HS-27A (cell line): Measurements from ENCODE around the gene PARD3B.

Source experiments
- DNase-seq: peaks from one replicate; pipeline ENCODE4 v3.0.0-alpha.2; 2012; ENCODE audit warnings: low read depth, missing footprints

Gene PARD3B

DNA sequence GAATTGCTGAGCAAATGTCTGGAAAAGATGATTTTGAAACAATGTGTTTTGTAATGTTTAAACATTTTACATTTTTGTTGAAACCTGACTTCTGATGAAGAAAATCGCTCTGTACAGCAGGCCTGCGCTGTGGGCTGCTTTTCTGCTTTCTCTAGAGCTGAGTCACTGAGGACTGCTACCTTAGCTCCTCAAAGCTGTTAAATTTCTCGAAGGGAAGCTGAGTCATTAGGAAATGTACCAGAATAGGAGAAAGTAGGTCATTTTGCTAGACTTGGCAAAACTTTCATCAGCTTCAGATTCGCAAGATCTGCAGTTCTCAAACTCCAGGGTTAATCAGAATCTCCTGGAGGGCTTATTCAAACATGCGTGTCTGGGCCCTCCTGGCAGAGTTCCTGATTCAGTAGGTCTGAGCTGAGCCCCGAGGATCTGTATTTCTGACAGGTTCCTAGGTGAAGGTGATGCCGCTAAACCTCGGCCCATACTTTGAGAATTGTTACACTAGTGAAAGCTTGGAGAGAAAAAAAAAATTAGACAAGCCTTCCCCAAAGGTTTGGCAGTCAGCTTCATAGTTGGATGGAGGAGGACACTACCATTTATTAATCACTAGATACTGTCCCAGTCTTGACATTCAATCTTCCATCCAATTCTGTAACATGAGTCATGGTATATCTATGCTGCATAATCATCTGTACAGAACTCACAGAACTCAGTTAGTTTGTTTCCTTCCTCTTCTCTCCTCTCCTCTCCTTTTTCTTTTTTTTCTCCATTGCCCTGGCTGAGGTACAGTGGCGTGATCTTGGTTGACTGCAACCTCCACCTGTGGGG, 297.6 kb downstream of the PARD3B start:
- DNase-seq, result peak; percentile 46

DNA sequence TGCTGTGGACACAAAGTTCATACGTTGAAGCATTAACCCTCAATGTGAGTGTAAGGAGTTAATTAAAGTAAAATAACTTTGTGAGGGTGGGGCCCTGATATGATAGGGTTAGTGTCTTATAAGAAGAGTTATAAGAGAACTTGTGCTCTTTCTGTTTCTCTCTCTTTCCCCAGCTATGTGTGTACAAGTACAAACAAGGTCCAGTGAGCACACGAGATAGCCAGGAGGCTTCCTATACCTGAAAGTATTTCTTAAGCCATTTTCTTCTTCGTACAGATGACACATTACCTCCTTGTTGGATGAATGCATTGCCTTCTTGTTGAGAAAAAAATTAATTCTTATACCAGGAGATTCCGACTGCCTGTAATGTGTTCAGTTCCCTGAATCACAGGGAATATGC, 301.2 kb downstream of the PARD3B start:
- no peak for DNase-seq

DNA sequence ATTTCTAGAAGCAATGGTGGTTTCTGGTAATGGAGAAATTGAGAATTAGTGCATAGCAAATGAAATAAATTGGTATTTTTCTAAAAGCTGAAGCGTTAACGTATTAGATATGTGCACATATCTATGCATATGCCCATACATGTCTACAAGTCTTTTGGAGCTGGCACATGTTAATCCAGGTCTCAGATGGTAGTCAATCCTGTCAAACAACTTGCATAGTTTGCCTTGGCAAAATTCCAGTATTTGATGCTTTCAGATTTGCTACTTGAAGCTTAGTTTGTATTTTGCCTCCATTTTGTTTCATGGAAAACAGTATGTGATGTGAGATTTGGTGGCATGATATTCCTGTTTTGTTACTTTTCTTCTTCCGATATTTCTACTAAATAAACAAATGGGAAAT, 304.6 kb downstream of the PARD3B start:
- no peak for DNase-seq

DNA sequence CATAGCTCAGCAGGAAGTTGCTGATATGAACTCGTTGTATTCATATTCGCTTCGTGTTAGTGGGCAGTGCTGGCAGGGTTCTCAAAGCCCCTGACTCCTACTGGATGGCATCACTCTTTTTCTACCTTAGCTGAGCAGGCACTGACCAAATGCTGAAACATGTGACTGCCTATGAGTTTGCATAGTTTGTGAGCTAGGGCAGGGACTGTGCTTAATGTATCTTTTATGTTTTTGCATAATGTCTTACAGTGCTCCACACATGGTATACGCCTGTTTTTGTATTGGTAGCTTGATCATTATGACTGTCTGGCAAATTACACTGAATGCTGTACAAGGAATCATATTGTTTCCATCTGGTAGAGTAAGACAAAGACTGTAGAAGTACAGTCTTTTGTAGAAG, 305.3 kb downstream of the PARD3B start:
- DNase-seq, result no peak

DNA sequence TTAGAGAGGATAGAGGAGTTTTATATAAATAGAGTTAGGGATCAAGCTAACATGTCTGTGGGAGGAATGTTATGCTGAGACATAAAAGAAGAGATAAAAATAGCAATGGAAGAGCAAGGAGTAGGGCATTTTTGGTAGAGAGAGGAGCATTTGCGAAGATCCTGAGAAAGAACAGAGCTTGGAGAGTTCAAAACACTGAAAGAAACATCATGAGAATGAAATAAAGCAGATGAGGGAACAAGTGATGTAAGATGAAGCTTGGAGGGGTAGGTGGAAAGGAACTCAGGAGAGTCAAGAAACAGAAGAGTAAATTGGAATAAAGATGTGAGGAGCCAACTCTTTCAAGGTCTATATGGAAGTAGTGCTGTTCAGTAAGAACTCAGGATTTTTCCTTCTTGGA, 308.6 kb downstream of the PARD3B start:
- no peak for DNase-seq

DNA sequence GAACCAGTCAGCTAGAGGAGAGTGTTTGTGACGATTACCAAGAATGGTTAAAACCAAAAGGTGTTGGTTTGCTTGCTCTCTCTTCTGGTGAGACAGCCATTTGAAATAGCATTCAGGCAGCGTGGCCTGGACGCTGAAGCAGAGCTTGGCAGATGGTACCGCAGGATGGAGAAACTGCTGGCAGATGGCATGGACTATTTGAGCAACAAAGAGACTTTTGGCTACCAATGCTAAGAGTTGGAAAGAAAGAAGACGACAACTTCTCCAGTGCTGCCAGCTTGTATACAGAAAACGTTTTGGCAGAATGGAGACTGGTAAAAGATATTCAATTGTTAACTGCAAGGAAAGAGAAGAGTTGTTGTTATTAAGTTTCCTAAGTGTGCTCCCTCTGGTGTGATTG, 315.0 kb downstream of the PARD3B start:
- no peak for DNase-seq

DNA sequence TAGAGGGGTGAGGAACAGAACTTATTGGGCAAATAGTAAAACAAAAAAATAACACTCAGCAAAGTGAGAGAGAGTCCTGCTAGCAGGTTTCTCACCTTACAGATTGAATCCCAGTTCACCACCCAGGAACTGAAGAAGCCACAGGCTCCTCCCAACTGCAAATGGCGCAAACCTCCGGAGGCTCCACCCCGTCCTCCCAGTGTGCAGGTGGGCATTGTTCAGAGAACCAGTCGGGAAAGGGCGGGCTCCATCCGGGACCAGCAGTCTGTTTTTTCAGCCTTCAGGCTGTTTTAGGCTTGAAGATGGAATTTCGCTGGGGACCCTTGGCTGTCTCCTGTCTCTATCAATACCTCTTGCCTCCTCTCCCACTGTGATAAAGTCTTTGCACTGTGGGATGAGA, 317.5 kb downstream of the PARD3B start:
- DNase-seq, result no peak

DNA sequence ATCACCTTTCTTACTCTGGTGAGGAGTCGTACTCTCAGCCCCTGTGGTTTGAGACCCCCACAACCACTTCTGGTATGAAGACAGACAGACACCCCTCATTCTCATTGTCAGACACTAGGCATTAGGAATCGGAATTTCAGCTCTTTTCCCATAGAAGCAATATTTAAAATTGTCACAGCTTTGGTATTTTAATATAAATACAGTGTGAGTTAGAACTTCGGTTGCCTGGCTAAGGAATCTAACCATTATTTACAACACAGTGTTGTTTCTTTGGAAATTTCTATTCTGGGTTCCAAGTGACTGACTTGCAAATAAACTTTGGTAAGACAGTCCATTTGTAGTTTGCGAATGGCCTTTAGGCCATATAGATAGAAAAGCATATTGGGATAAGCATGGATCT, 318.1 kb downstream of the PARD3B start:
- DNase-seq, result no peak

DNA sequence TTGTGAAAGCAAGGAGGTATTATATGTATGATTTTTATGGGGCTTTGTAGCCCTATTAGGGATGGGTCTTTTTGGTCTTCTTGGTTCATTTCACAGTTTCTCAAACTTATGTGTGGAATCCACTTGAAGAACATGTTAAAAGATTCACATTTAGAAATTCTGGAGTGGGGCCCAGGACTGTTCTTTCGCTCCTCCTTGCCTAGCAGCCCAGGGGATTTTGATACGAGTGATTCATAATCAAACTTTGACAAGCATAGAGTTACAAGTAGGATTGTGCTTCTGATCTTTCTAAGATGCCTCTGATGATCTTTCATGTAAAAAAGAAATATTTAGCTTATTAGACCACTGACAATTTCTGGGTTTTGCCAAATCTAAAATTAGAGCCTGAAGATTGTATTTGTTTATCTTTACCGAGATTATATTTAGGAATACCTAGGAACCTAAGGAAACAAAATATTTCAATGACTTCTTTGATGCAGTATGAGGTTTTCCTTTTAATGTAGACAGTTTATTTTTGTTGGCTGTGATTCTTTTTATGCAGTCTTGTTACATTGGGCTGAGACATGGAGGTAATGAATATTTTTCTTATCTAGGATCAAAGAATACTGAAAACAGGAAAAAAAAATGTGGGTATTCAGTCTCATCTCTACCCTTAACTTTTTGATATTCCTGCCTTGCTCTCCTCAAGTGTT, 324.0 kb downstream of the PARD3B start:
- DNase-seq, result no peak

DNA sequence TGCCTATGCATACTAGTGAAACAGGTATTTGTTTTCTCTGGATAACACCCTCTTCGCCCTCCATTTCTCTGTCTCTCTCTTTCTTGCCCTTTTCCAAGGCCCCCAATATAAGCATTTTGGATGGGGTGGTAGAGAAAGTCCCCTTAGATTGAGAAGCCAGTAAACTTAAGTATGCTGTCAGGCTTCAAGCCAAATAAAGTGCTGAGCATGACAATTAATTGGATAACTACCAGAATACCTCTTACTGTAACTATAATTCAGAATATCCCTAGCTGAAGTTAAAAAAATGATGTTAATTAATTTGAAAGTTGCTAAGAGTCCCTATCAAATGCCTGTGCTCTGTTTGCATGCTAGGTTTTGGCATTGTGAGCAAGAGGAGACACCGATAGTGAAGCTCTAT, 324.8 kb downstream of the PARD3B start:
- no peak for DNase-seq

DNA sequence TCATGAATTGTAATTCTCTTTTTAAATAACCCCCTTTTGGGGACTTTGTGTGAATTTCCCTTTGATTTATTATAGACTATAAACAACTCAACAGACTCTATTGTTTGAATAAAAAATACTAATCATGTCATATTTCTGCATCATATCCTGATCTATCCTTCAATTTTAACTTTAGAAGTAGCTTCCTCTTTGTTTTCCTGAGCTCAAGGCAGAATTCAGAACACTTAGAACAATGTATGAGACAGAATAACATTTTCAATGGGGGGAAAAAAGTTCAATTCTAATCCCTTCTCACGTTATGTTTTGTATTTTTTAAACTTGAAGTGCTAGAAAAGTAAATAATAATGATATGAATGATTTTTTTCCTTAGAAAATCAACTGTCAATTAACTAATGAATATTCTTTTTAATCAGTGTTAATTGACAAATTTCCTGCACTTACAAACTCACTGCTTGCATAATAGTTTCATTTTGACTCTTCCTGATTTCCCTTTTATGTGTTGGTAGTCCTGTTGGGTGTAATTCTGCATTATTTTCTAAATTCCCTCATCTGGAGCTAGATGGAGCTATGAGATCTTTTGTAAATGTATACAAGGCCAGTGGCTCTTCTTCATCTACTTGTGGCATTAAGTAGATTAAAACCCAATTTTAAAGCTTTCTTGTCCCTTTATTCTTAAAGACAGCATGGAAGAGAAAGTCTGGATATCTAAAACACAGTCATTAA, 326.1 kb downstream of the PARD3B start:
- no peak for DNase-seq

DNA sequence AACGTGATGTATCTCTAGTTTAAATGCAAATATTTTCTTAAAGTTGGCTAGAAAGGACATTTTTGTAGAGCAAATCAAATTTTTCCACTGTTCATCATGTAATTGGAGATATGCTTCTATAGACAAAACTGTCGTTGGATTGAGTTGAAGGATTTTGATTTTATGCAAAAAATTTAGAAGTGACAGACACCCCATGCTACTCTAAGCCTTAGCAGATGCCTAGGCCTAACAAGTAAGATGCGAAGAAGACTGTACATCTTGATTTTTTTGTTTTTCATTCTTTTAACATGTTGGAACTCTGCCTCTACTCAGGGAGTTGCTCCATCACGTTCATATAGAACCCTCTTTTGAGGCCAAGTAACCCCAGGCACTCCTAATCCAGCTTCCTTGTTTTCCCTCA, 331.0 kb downstream of the PARD3B start:
- DNase-seq, result no peak

DNA sequence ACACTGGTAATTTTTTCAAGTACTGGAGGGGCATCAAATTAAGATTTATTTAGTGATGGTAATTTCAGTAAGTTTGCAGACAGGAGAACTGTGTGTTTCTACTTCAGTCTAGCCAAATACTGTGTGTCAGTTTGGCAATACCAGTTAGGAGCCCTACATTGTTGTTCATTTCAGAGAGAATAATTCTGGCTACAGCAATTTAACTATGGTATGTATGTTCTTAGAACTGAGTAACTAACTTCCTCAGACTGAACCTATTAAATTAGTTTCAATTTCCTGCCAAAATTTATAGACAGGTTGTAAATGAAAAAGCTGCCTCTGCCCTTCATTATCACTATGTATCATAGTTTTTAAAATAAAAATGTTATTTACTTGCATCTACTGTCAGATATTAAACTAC, 332.4 kb downstream of the PARD3B start:
- DNase-seq, result no peak

DNA sequence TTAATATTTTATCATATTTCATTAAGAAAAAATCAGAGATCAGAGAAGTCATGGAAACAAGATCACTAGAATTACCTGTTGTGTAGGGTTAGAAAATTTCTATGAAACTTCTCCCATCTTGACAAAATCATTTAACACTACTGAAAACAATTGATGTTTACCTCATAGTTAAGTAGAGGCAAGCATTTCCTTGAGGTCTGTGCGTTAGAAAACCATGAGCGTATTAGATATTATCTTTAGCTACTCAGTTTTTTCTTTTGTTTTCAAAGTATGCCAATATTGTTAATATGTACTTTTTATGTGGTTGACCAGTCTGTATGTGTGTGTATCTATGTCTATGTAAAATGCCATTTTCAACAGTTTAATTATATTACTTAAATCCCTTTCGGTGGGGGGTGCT, 335.7 kb downstream of the PARD3B start:
- DNase-seq, result no peak

DNA sequence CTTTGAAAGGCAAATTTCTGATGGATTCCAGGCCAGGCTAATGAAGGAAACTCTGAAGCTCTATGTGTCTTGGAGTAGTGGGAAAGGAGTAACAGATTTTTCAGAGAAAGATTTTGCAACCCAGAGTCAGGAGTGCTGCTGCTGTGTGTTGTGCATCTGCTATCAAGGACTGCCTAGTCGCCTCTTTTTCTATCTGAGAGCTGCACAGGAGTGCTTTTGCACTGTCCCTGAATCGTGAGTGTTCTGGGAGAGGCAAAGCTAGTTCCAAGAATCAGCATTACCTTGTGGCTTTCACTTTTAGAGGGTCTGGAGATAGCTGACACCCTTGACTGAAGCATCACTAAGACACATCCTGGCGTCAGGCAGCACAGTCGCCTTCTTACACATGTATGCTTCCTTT, 336.4 kb downstream of the PARD3B start:
- no peak for DNase-seq

DNA sequence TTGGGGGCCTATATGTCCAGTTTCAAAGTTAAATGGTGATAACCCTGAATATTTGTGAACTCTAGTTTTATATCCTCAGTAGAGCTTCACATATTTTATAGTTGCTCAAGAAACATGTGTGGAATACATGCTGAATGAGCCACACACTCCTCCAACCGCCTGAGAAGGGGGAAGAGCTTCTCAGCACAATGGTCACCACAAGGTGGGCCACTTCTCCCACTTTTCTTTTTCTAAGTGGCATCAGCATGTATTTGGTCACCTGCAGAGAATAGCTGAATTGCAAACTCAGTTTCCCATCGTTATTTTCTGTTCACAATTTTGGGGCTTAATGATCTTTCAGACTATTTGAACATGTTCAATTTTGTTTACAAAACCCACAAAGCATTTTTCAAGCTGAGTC, 340.5 kb downstream of the PARD3B start:
- DNase-seq, result no peak

DNA sequence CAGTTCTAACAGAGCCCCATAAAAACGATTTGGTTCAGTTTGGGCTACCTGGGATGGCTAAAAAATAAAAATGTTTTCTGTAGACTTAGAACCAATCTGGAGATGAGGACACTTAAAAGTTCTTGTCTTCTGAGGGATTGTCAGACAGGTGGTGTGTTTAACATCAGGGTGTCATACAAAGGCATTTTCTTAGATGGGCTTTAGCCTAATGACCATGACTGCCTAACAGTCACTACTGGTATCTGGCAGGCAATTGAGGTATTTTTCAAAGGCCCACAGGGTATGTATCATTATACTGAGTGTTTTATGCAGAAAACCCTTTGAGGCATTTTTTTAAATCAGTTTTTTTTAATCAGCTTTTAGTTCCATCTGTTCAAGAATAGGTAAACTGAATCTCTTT, 341.4 kb downstream of the PARD3B start:
- no peak for DNase-seq

DNA sequence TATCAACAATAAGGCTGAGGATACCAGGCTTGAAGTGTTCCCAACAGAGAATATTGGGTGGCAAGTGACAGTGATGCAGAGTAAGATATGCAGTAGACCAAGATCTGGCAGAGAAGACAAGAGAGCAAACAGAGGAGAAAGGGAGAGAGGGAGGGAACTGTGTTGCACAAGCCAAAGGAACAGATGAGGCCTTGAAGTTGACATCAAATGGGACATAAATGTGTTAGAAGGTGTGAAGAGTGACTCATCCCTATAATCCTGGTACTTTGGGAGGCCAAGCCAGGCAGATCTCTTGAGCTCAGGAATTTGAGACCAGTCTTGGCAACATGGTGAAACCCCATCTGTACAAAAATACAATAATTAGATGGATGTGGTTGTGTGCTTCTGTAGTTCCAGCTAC, 342.9 kb downstream of the PARD3B start:
- DNase-seq, result no peak

DNA sequence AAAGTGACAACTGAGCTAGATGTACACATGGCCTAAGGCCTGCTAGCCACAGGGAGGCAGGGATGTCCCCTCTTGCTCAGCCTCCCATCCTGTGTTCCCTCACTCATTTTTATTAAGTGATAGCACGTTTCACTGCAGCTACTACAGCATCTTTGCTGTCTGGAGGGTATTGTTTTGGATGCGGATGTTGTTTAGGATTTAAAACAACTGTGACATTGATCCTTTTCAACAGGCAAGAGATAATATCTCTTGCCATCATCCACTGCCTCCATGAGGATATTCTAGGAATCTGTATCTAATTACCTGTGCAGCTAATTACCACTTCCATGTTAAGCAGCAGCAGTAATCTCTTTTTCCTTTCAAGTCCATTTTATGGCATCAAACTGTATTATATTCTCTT, 345.4 kb downstream of the PARD3B start:
- DNase-seq, result no peak

DNA sequence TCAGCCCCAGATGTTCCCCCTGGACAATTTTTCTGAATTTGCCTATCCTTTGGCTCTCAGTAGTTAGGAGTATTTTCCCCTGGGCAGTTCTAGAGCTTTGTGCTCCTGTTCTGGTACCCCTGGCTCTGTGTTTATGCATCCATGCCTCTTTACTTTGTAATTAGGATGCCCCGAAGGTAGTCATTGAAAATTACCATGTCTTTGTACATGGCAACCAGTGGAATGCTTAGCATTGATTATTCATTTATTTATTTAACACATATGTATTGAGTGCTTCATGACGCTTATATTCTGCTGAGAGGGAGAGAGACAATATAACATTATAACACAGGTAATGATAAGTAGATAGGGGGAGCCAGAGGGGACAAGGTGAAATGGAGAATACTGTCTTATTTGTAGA, 346.5 kb downstream of the PARD3B start:
- no peak for DNase-seq

DNA sequence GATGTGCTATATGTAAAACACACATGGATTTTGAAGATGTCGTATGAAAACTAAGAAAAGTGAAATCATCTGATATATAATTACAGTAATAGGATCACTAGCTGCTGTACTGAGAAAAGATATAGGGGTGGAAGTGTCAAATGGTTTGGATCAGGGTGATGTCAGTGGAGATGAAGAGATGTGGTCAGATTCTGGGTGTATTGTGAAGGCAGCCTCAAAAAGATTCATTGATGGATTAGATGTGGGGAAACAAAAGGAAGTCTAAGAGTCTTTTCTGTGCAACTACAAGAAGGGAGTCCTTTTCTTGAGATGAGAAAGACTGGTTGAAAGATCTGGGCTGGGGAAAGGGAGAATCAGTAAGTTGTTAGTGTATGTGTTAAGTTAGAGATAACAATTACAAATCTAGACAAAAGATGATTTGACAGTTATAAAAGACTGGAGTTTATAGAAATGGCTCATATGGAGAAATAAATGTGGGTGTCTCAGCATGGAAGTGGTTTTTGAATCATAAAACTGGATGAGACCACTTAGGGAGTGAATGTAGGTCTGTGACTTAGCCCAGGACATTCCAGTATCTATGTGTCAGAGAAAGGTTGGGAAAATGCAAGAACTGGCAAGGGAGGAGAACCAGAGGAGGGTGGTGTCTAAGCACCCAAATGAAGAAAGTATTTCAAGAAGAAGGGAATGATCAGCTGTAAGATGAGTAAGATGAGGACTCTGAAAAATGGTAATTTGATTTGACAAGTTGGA, 347.4 kb downstream of the PARD3B start:
- peak; percentile 31 for DNase-seq

DNA sequence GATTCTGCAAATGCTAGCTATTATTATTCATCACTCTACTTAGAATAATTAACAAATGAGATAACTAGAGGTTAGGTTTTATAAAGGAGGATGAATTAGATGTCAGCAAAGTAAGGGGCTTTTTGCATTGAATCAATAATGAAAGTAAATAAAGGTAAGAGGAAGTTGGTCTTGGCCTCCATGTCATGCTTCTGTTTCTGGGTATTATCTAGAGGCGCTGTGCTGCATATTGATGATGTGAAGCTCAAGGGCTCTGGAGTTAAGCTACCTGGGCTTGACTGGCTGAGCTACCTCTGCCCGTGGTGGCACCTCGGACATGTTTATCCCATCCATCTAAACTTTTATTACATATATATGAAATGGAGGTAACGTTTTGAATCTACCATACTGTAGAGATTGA, 350.9 kb downstream of the PARD3B start:
- no peak for DNase-seq
